ENCODE measurements around the gene WDR36. TPM values are rescaled to one million over a fixed set of nuclear protein-coding genes. Genes with fewer than 3 reads are reported as not detected.

WDR36 gene
- polyA plus RNA-seq, 2 of the 4 experiments (the other 2 are of a cell fraction): 15.3 to 38.1 TPM

GRCh38 chr5:111146053-111146452 lies 53.9 kb downstream of the WDR36 start:
- POLR2A ChIA-PET: no interaction called here
- TF ChIP-seq RARB (CRISPR knock-in tag; IDR thresholded peaks at IDR 0.05): no peak
- no peak for TF ChIP-seq MAZ (IDR thresholded peaks at IDR 0.05; ENCODE audit: borderline replicate concordance, low read depth, low read length)
- no peak for TF ChIP-seq PBX3 (IDR thresholded peaks at IDR 0.05)
- TF ChIP-seq FOXS1 (CRISPR knock-in tag; IDR thresholded peaks at IDR 0.05): no peak
- no peak for TF ChIP-seq ZNF302 (CRISPR knock-in tag; IDR thresholded peaks at IDR 0.05)
- TF ChIP-seq SREBF2 (IDR thresholded peaks at IDR 0.05): no peak
- TF ChIP-seq BCL3 (IDR thresholded peaks at IDR 0.05): no peak
- no peak for TF ChIP-seq HOXB5 (CRISPR knock-in tag; IDR thresholded peaks at IDR 0.05)
- no peak for TF ChIP-seq NPAS2 (CRISPR knock-in tag; IDR thresholded peaks at IDR 0.05; ENCODE audit: borderline replicate concordance)
- no peak for TF ChIP-seq ZC3H11A (IDR thresholded peaks at IDR 0.05)
- TF ChIP-seq TFCP2L1 (CRISPR knock-in tag; IDR thresholded peaks at IDR 0.05): no peak
- WGBS (ENCODE audit: missing lambda C conversion rate): 17% methylated on average over 2 of the region's 2 CpGs
- FAIRE-seq (no peak), ATAC-seq (no peak), DNase-seq (ENCODE audit: low read depth in 1 of 2, low spot score in 1 of 2) (no peak)
- no peaks in the 10 kb centered on the region for H3K9me3 ChIP-seq
- H3K4me3 ChIP-seq: no peak overlapping the region
- no peaks in the 10 kb centered on the region for H3K4me1 ChIP-seq
- no peak overlapping the region for H3K27ac ChIP-seq
- CTCF ChIA-PET: interaction anchor here (0.7 kb wide), 1 partner anchor 464 kb away, joined by 3 read pairs; no protein-coding TSS in a partner anchor
- no peak overlapping the region for H3K4me2 ChIP-seq

- DNase-seq (ENCODE audit: low read depth in 1 of 2, low spot score in 1 of 2) (no peak), FAIRE-seq (no peak), ATAC-seq (no peak)
- Histone ChIP-seq H3K9me3 (no peaks in the 10 kb centered on the region), H3K4me2 (no peak overlapping the region), H3K4me1 (no peaks in the 10 kb centered on the region), H3K27ac (no peak overlapping the region), H3K4me3 (no peak overlapping the region)
- ChIA-PET POLR2A (no interaction called here), CTCF (no interaction called here)
- WGBS (ENCODE audit: missing lambda C conversion rate): 5% methylated on average over 3 of the region's 3 CpGs
- no peak for TF ChIP-seq CTCF (IDR thresholded peaks at IDR 0.05)
- TF ChIP-seq EP300 (IDR thresholded peaks at IDR 0.05): no peak
- TF ChIP-seq ESRRA (IDR thresholded peaks at IDR 0.05; ENCODE audit: borderline replicate concordance, low read length): no peak
- TF ChIP-seq HOXA7 (CRISPR knock-in tag; IDR thresholded peaks at IDR 0.05): no peak
- TF ChIP-seq PHF8 (IDR thresholded peaks at IDR 0.05; ENCODE audit: borderline replicate concordance, low read depth): no peak
- TF ChIP-seq MYC (IDR thresholded peaks at IDR 0.05; ENCODE audit: borderline replicate concordance, low read length): no peak
- TF ChIP-seq KDM1A (IDR thresholded peaks at IDR 0.05; ENCODE audit: low read depth): no peak
Observed at GRCh38 chr5:111147502-111147901, 55.4 kb downstream of the WDR36 start.

GRCh38 chr5:111151998-111152397 lies 59.9 kb downstream of the WDR36 start:
- POLR2A ChIA-PET: no interaction called here
- ATAC-seq (no peak), DNase-seq (ENCODE audit: low read depth in 1 of 2, low spot score in 1 of 2) (no peak), FAIRE-seq (no peak)
- no peaks in the 10 kb centered on the region for H3K4me1 ChIP-seq
- H3K4me2 ChIP-seq: no peak overlapping the region
- H3K9me3 ChIP-seq: no peaks in the 10 kb centered on the region
- CTCF ChIA-PET: no interaction called here
- no peak overlapping the region for H3K27ac ChIP-seq
- 21% methylated on average over 2 of the region's 2 CpGs for WGBS (ENCODE audit: missing lambda C conversion rate)
- H3K4me3 ChIP-seq: no peak overlapping the region
- TF ChIP-seq PBX3 (IDR thresholded peaks at IDR 0.05) (no peak), ELK1 (IDR thresholded peaks at IDR 0.05; ENCODE audit: low read depth, low read length) (no peak), HOXB5 (CRISPR knock-in tag; IDR thresholded peaks at IDR 0.05) (no peak), HES2 (IDR thresholded peaks at IDR 0.05) (no peak), RARB (CRISPR knock-in tag; IDR thresholded peaks at IDR 0.05) (no peak), POLR2A (IDR thresholded peaks at IDR 0.05; ENCODE audit: low read length) (no peak), CHD2 (IDR thresholded peaks at IDR 0.05; ENCODE audit: low read length, partially characterized antibody) (no peak), REST (IDR thresholded peaks at IDR 0.05) (no peak)
